ENCODE data around the gene DPM3. TPM values are rescaled to one million over a fixed set of nuclear protein-coding genes. Genes with fewer than 3 reads are reported as not detected.
A peak's percentile ranks its signal among the peaks of the same experiment; 100 is the strongest.

Gene DPM3
- total and polyA plus RNA-seq, 2 of the 13 experiments (the other 11 are each of a cell fraction or from before 2014, with no cell fraction given), result 23.2 to 53.4 TPM

DNA sequence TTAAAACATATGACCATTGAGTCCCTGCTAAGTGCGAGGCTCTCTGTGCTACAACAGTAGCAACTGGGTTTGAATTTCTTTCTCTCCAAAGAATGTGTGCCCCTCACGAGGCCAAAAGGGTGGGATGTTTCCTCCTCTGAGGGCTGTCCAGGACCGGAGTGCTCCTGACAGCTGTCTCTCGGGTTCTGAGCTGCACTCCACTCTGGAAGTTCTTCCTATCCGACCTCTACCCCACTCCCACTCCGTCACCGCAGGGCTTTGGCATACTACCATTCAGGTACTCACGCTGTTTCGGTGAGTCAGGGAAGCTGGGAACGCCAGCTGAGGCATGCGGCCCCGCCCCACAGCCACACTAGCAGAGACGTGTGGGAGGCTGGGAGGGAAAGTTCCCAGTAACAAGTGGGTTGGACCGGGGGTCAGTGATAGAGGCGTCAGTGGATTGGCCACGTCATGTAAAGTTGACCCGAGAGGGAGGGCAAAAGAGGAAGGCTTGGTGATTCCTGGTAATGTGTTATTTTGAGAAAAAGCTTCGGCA is 5.4 kb downstream of the DPM3 start (continued):
- TF ChIP-seq RBM39 (IDR thresholded peaks at IDR 0.05; ENCODE audit: low read depth, low read length, poor library complexity, severe bottlenecking) (no peak), NKX3-1 (CRISPR knock-in tag; IDR thresholded peaks at IDR 0.05) (peak; percentile 36; the same call in 1 of the 2 replicates), THYN1 (CRISPR knock-in tag; IDR thresholded peaks at IDR 0.05; ENCODE audit: borderline replicate concordance, low read depth) (peak; percentile 62; the same call in 1 of the 2 replicates), ZNF598 (CRISPR knock-in tag; IDR thresholded peaks at IDR 0.05; ENCODE audit: borderline replicate concordance) (no peak), ZNF263 (CRISPR knock-in tag; IDR thresholded peaks at IDR 0.05) (no peak; the same call in 1 of the 2 replicates), ATF7 (IDR thresholded peaks at IDR 0.05) (no peak), ATF7 (CRISPR knock-in tag; IDR thresholded peaks at IDR 0.05) (no peak), TRIM24 (CRISPR knock-in tag; IDR thresholded peaks at IDR 0.05) (no peak), ZNF766 (CRISPR knock-in tag; IDR thresholded peaks at IDR 0.05; ENCODE audit: borderline replicate concordance) (peak; percentile 61; the same call in 1 of the 2 replicates), FOXP1 (IDR thresholded peaks at IDR 0.05) (no peak), FOXP1 (CRISPR knock-in tag; IDR thresholded peaks at IDR 0.05) (no peak), FOXM1 (CRISPR knock-in tag; IDR thresholded peaks at IDR 0.05) (no peak), PAWR (CRISPR knock-in tag; IDR thresholded peaks at IDR 0.05; ENCODE audit: borderline replicate concordance) (no peak), ZNF451 (CRISPR knock-in tag; IDR thresholded peaks at IDR 0.05) (no peak), SP5 (CRISPR knock-in tag; IDR thresholded peaks at IDR 0.05; ENCODE audit: borderline replicate concordance, low read depth) (peak; percentile 93)
- TF ChIP-seq, protein P1, sequence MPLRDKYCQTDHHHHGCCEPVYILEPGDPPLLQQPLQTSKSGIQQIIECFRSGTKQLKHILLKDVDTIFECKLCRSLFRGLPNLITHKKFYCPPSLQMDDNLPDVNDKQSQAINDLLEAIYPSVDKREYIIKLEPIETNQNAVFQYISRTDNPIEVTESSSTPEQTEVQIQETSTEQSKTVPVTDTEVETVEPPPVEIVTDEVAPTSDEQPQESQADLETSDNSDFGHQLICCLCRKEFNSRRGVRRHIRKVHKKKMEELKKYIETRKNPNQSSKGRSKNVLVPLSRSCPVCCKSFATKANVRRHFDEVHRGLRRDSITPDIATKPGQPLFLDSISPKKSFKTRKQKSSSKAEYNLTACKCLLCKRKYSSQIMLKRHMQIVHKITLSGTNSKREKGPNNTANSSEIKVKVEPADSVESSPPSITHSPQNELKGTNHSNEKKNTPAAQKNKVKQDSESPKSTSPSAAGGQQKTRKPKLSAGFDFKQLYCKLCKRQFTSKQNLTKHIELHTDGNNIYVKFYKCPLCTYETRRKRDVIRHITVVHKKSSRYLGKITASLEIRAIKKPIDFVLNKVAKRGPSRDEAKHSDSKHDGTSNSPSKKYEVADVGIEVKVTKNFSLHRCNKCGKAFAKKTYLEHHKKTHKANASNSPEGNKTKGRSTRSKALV (CRISPR knock-in tag; IDR thresholded peaks at IDR 0.05), result peak; percentile 95
- TF ChIP-seq, protein P2, sequence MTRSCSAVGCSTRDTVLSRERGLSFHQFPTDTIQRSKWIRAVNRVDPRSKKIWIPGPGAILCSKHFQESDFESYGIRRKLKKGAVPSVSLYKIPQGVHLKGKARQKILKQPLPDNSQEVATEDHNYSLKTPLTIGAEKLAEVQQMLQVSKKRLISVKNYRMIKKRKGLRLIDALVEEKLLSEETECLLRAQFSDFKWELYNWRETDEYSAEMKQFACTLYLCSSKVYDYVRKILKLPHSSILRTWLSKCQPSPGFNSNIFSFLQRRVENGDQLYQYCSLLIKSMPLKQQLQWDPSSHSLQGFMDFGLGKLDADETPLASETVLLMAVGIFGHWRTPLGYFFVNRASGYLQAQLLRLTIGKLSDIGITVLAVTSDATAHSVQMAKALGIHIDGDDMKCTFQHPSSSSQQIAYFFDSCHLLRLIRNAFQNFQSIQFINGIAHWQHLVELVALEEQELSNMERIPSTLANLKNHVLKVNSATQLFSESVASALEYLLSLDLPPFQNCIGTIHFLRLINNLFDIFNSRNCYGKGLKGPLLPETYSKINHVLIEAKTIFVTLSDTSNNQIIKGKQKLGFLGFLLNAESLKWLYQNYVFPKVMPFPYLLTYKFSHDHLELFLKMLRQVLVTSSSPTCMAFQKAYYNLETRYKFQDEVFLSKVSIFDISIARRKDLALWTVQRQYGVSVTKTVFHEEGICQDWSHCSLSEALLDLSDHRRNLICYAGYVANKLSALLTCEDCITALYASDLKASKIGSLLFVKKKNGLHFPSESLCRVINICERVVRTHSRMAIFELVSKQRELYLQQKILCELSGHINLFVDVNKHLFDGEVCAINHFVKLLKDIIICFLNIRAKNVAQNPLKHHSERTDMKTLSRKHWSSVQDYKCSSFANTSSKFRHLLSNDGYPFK (CRISPR knock-in tag; IDR thresholded peaks at IDR 0.05; ENCODE audit: borderline replicate concordance), result no peak
- TF ChIP-seq, protein P3, sequence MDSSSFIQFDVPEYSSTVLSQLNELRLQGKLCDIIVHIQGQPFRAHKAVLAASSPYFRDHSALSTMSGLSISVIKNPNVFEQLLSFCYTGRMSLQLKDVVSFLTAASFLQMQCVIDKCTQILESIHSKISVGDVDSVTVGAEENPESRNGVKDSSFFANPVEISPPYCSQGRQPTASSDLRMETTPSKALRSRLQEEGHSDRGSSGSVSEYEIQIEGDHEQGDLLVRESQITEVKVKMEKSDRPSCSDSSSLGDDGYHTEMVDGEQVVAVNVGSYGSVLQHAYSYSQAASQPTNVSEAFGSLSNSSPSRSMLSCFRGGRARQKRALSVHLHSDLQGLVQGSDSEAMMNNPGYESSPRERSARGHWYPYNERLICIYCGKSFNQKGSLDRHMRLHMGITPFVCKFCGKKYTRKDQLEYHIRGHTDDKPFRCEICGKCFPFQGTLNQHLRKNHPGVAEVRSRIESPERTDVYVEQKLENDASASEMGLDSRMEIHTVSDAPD (CRISPR knock-in tag; IDR thresholded peaks at IDR 0.05), result peak; percentile 73
- TF ChIP-seq, protein P4, sequence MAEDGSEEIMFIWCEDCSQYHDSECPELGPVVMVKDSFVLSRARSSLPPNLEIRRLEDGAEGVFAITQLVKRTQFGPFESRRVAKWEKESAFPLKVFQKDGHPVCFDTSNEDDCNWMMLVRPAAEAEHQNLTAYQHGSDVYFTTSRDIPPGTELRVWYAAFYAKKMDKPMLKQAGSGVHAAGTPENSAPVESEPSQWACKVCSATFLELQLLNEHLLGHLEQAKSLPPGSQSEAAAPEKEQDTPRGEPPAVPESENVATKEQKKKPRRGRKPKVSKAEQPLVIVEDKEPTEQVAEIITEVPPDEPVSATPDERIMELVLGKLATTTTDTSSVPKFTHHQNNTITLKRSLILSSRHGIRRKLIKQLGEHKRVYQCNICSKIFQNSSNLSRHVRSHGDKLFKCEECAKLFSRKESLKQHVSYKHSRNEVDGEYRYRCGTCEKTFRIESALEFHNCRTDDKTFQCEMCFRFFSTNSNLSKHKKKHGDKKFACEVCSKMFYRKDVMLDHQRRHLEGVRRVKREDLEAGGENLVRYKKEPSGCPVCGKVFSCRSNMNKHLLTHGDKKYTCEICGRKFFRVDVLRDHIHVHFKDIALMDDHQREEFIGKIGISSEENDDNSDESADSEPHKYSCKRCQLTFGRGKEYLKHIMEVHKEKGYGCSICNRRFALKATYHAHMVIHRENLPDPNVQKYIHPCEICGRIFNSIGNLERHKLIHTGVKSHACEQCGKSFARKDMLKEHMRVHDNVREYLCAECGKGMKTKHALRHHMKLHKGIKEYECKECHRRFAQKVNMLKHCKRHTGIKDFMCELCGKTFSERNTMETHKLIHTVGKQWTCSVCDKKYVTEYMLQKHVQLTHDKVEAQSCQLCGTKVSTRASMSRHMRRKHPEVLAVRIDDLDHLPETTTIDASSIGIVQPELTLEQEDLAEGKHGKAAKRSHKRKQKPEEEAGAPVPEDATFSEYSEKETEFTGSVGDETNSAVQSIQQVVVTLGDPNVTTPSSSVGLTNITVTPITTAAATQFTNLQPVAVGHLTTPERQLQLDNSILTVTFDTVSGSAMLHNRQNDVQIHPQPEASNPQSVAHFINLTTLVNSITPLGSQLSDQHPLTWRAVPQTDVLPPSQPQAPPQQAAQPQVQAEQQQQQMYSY (CRISPR knock-in tag; IDR thresholded peaks at IDR 0.05), result no peak
- TF ChIP-seq, protein P5, sequence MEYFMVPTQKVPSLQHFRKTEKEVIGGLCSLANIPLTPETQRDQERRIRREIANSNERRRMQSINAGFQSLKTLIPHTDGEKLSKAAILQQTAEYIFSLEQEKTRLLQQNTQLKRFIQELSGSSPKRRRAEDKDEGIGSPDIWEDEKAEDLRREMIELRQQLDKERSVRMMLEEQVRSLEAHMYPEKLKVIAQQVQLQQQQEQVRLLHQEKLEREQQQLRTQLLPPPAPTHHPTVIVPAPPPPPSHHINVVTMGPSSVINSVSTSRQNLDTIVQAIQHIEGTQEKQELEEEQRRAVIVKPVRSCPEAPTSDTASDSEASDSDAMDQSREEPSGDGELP (IDR thresholded peaks at IDR 0.05; ENCODE audit: borderline replicate concordance, low read depth), result peak; percentile 95
